NT2/D1 (cell line): ENCODE data around the gene COL5A2.

Source experiments
- SUZ12 ChIP-seq: IDR thresholded peaks from 2 replicates; pipeline ENCODE4 v1.6.1; 2011; ENCODE audit not compliant: insufficient read length, insufficient read depth; ENCODE audit errors: extremely low read depth
- YY1 ChIP-seq: IDR thresholded peaks from 2 replicates; pipeline ENCODE4 v1.6.1; 2011; ENCODE audit not compliant: insufficient read length, insufficient read depth
- ZNF274 ChIP-seq: IDR thresholded peaks from 2 replicates; pipeline ENCODE4 v1.6.1; 2011; ENCODE audit warnings: mild to moderate bottlenecking, low read depth, low read length

- no peak for TF ChIP-seq ZNF274
- TF ChIP-seq SUZ12: no peak
- TF ChIP-seq YY1: no peak
Observed at GRCh38 chr2:189190685-189191084, 11.1 kb upstream of the COL5A2 start.
